Suprapubic skin (tissue), 3 donors: ENCODE data around the gene FRK.

Experiments
- CTCF ChIP-seq, 2 donors: fragments of 200-600 bp in 1 of 2; fragments of 450-650 bp in 1 of 2; sonication (generic) in 1 of 2; IDR thresholded peaks; one replicate each; pipeline ENCODE4 v1.5.1; 2016 to 2019; ENCODE audit warnings: antibody characterized with exemption in 2 of 2, mild to moderate bottlenecking in 1 of 2, moderate library complexity in 1 of 2
- EP300 ChIP-seq: sonication (generic); formaldehyde crosslinking; IDR thresholded peaks from one replicate; pipeline ENCODE4 v1.6.1; 2017; ENCODE audit warnings: antibody characterized with exemption
- POLR2A ChIP-seq, 2 donors: fragments of 450-650 bp; IDR thresholded peaks; one replicate each; pipeline ENCODE4 v1.6.1; 2017; ENCODE audit warnings: antibody characterized with exemption in 2 of 2, mild to moderate bottlenecking in 2 of 2, moderate library complexity in 2 of 2

- no peak for TF ChIP-seq CTCF (IDR thresholded peaks at IDR 0.05)
- TF ChIP-seq POLR2A (IDR thresholded peaks at IDR 0.05): no peak
- TF ChIP-seq EP300: no peak
Measured at GRCh38 chr6:116011520-116011919, 49.2 kb downstream of the FRK start.
